H1 (cell line): ENCODE data around the gene CASP5.
"Not testable (repeated sequence)": the region's sequence is repeated elsewhere in the genome, so short reads cannot be mapped to it uniquely, and the experiment has no call there.

Experiments used
- ASH2L ChIP-seq: fragments of 200-600, 300-600 bp; sonication (generic); IDR thresholded peaks from one replicate; pipeline ENCODE4 v1.7.1; 2017; ENCODE audit warnings: low read length
- CREB1 ChIP-seq: IDR thresholded peaks from 2 replicates; pipeline ENCODE4 v1.6.1; 2012; ENCODE audit warnings: inconsistent platforms
- EGR1 ChIP-seq: IDR thresholded peaks from 2 replicates; pipeline ENCODE4 v1.6.1; 2011; ENCODE audit warnings: low read depth, low read length, borderline replicate concordance
- EZH2 ChIP-seq: fragments of 200-600 bp; sonication (generic); IDR thresholded peaks from 2 replicates; pipeline ENCODE4 v1.7.1; 2012; ENCODE audit warnings: low read depth, mild to moderate bottlenecking, moderate library complexity, low read length, inconsistent platforms; ENCODE audit not compliant: severe bottlenecking
- GABPA ChIP-seq: IDR thresholded peaks from 2 replicates; pipeline ENCODE4 v1.6.1; 2011; ENCODE audit warnings: mild to moderate bottlenecking, low read length, moderate library complexity, borderline replicate concordance; ENCODE audit not compliant: insufficient read depth
- JUND ChIP-seq: IDR thresholded peaks from 2 replicates; pipeline ENCODE4 v1.6.1; 2011; ENCODE audit warnings: mild to moderate bottlenecking, improper control_type of control experiment, low read length
- KDM1A ChIP-seq: fragments of 200-600, 300-600 bp; sonication (generic); IDR thresholded peaks from 2 replicates; pipeline ENCODE4 v1.7.1; 2016; ENCODE audit warnings: mild to moderate bottlenecking, low read length, borderline replicate concordance
- NRF1 ChIP-seq: IDR thresholded peaks from 2 replicates; pipeline ENCODE4 v1.6.1; 2011; ENCODE audit warnings: mild to moderate bottlenecking, low read depth, low read length, improper control_type of control experiment
- POLR2A ChIP-seq, 2 experiments: IDR thresholded peaks; 1 replicate in 1 of 2; 2 replicates in 1 of 2; pipeline ENCODE4 v1.6.1; 2011; ENCODE audit warnings: low read depth in 2 of 2, low read length in 2 of 2, mild to moderate bottlenecking in 2 of 2; ENCODE audit errors: control extremely low read depth in 1 of 2
- TCF12 ChIP-seq: IDR thresholded peaks from 2 replicates; pipeline ENCODE4 v1.6.1; 2011; ENCODE audit warnings: low read depth, mild to moderate bottlenecking, low read length
- TF ChIP-seq, protein P1 (sequence below), 3 experiments: IDR thresholded peaks; 1 replicate in 2 of 3; 2 replicates in 1 of 3; pipeline versions ENCODE4 v1.5.1 to v1.6.1; 2011; ENCODE audit warnings: low read length in 3 of 3, mild to moderate bottlenecking in 3 of 3, inconsistent platforms in 2 of 3, low read depth in 1 of 3, moderate library complexity in 1 of 3; ENCODE audit not compliant: insufficient read depth in 1 of 3; ENCODE audit errors: control extremely low read depth in 1 of 3
- TF ChIP-seq, protein P2 (sequence below): IDR thresholded peaks from 2 replicates; pipeline ENCODE4 v1.6.1; 2011; ENCODE audit warnings: low read length, improper control_type of control experiment
- TF ChIP-seq, protein P3 (sequence below): IDR thresholded peaks from 2 replicates; pipeline ENCODE4 v1.6.1; 2012; ENCODE audit warnings: inconsistent platforms

DNA sequence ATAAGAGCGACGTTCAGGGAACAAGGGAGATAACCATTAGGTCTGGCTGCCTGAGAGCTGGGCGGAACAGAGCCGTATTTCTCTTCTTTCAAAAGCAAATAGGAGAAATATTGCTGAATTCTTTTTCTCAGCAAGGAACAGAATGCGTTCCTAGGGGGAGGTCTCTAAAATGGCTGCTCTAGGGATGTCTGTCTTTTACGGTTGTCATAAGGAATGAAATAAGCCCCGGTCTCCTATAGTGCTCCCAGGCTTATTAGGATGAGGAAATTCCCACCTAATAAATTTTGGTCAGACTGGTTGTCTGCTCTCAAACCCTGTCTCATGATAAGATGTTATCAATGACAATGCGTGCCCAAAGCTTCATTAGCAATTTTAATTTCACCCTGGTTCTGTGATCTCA lies 50.0 kb downstream of the CASP5 start:
- not testable (repeated sequence) for TF ChIP-seq KDM1A; EGR1; POLR2A (IDR thresholded peaks at IDR 0.05; ENCODE audit: control extremely low read depth in 1 of 2, low read depth in 2 of 2, low read length in 2 of 2); ASH2L; EZH2; JUND; TCF12; CREB1; GABPA; NRF1
- TF ChIP-seq, protein P1, sequence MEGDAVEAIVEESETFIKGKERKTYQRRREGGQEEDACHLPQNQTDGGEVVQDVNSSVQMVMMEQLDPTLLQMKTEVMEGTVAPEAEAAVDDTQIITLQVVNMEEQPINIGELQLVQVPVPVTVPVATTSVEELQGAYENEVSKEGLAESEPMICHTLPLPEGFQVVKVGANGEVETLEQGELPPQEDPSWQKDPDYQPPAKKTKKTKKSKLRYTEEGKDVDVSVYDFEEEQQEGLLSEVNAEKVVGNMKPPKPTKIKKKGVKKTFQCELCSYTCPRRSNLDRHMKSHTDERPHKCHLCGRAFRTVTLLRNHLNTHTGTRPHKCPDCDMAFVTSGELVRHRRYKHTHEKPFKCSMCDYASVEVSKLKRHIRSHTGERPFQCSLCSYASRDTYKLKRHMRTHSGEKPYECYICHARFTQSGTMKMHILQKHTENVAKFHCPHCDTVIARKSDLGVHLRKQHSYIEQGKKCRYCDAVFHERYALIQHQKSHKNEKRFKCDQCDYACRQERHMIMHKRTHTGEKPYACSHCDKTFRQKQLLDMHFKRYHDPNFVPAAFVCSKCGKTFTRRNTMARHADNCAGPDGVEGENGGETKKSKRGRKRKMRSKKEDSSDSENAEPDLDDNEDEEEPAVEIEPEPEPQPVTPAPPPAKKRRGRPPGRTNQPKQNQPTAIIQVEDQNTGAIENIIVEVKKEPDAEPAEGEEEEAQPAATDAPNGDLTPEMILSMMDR (IDR thresholded peaks at IDR 0.05; ENCODE audit: control extremely low read depth in 1 of 3, insufficient read depth in 1 of 3, low read depth in 1 of 3, low read length in 3 of 3): not testable (repeated sequence)
- TF ChIP-seq, protein P2, sequence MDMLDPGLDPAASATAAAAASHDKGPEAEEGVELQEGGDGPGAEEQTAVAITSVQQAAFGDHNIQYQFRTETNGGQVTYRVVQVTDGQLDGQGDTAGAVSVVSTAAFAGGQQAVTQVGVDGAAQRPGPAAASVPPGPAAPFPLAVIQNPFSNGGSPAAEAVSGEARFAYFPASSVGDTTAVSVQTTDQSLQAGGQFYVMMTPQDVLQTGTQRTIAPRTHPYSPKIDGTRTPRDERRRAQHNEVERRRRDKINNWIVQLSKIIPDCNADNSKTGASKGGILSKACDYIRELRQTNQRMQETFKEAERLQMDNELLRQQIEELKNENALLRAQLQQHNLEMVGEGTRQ: not testable (repeated sequence)
- TF ChIP-seq, protein P3, sequence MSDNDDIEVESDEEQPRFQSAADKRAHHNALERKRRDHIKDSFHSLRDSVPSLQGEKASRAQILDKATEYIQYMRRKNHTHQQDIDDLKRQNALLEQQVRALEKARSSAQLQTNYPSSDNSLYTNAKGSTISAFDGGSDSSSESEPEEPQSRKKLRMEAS: not testable (repeated sequence)
